ENCODE results near the gene RRAGC. TPM values are rescaled to one million over a fixed set of nuclear protein-coding genes. Genes with fewer than 3 reads are reported as not detected.

RRAGC gene, protein sequence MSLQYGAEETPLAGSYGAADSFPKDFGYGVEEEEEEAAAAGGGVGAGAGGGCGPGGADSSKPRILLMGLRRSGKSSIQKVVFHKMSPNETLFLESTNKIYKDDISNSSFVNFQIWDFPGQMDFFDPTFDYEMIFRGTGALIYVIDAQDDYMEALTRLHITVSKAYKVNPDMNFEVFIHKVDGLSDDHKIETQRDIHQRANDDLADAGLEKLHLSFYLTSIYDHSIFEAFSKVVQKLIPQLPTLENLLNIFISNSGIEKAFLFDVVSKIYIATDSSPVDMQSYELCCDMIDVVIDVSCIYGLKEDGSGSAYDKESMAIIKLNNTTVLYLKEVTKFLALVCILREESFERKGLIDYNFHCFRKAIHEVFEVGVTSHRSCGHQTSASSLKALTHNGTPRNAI
- 15.9 TPM in 2 replicates for total RNA-seq

DNA sequence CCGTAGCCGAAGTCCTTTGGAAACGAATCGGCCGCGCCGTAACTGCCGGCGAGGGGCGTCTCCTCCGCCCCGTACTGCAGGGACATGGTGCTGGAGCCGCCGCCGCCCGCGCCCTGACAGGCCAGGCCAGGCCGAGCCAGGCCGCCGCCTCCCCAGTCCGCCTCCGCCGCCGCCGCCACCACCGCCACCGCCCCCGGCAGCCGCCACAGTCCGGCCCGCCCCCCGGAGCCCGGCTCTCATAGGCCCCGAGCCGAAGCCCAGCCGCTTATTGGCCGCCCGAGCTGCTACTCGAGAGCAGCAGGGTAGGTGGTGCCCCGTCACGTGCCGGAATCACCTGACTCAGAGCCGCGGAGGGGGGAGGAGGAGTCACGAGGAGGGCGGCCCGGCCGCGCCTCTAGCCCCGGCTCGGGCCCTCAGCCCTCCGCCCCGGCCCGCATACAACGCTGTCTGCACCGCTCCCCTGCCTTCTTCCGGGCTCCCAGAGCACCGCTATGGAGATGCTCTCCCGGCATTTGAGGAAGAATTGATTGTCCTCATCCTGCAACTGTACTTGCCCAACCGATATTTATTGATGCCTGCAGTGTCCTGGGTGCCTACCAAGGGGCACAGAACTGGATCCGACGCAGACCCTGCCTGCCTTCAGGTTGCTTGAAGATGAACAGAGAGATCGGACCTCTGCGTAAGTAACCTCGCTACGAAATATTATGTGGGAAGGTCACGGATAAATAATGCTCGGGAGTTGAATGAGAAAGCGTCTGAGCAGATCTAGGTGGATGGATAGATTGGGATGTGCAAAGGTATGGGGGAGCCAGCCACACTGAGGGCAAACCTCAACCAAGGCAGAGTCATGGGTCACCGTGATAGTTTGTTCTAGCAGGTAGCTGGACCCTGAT lies at the start of gene RRAGC:
Gene RRAGC (minus strand): TSS at position 212 of the 893 bp plus-strand sequence. CDS start 126 bp downstream, at position 86.
- intact Hi-C loops (cut with micrococcal nuclease) = loop anchor here (1.0 to 5.0 kb wide), 3 partner anchors 13 to 232 kb away; partner anchors contain the start of gene MYCBP

DNA sequence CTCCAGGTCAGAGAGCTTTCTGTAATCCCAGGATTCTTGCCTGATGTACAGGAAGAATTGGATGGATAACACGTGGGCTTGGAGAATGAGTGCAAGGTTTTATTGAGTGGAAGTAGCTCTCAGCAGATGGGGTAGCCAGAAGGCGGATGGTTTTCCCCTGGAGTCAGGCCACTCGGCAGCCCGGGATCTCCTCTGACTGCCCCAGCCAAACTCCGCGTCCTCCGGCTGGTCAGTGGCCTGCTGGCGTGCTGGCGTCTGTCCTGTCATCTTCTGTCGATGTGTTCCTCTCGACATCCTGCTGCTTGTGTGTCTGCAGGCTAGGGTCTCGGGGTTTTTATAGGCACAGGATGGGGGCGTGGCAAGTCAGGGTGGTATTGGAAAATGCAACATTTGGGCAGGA lies 49.2 kb upstream of the RRAGC start:
- intact Hi-C loops (cut with micrococcal nuclease) = no loop called here

DNA sequence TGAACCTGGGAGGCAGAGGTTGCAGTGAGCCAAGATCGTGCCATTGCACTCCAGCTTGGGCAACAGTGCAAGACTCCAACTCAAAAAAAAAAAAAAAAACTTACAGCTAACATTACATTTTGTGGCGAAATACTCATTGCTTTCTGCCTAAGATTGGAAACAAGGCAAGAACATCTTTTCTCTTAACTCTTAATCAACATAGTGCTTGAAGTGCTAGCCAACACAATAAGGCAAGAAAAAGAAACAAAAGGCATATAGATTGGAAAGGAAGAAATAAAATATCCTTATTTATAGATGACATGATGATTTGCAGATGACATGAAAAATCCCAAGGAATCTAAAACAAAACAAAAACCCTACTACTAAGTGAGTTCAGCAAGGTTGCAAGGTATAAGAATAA lies 46.4 kb upstream of the RRAGC start:
- intact Hi-C loops (cut with micrococcal nuclease) = no loop called here

DNA sequence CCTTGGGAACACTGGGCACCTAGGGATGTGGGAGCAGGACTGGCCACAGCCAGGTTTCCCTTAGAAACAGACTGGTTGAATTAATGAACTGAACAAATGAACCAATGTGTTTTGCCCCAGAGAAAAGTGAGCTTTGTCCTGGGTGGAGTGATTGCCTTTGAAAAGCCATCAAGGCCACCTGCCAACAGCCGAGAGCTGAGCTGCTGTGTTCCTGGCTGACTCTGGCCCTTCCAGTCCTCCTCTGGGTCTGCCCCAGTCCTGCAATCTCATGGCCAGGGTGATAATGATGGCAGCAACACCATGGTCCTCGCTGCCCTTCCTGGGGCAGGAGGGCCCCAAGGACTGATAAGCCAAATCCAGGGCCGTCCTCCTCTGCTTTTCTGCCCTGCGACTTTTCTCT lies 40.0 kb upstream of the RRAGC start:
- intact Hi-C loops (cut with micrococcal nuclease) = no loop called here

DNA sequence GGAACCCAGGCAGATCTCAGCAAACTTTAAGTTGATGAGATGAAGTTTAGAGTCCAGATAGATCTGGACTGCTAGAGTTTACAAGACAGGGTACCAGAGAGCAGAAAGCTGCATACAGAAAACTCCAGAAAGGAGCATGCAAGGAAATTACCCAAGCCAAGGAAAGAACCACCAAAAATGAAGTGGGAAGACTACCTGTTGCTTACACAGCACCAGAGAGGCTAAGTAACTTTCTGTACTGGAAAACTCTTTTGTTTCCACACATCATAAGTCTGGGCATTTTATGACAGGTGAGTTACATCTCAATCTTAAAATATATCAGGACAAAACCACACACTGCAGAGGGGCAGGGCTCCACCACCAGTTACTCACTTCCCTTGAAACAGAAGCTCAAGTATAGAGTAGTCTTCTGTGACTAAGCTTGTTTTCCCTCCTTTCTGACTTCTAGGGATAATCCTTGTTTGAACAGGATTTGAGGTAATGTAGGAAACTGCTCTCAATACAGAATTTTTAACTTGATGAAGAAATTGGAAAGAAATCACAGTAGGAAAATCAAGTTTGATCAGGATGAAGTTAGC lies 39.2 kb upstream of the RRAGC start:
- intact Hi-C loops (cut with micrococcal nuclease) = no loop called here

DNA sequence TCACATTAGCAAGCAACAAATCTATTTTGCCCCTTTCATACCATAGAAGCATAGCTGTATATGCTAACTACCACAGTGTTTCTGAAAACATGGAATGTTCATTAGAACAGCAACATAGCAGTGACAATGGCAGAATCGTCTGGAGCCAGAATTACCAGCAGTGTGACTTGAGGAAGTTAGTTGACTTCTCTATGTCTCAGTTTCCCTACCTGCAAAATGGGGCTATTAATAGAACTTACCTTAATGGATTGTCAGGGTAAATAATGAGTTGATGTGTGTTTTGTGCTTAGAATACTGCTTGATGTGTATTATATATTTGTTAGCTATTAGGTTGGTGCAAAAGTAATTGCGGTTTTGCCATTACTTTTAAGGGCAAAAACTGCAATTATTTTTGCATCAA lies 36.6 kb upstream of the RRAGC start:
- intact Hi-C loops (cut with micrococcal nuclease) = no loop called here

DNA sequence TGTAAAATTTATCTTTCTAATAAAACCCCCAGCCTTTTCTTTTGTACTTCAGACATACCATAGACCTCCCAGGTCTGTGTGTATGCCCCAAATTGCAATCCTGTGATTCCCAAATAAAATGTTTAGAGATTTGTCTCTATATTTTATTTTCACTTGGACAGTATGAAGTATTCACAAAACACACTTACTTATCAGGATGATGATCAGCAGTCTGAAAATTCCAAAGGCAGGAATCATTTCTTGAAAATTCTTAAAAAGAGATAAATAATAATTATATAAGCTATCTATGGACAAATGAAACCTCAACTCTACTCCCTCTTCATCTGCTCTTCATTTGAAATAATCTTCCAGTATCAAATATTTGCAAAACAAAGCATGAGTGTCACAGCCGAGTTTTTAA lies 33.4 kb upstream of the RRAGC start:
- intact Hi-C loops (cut with micrococcal nuclease) = no loop called here

DNA sequence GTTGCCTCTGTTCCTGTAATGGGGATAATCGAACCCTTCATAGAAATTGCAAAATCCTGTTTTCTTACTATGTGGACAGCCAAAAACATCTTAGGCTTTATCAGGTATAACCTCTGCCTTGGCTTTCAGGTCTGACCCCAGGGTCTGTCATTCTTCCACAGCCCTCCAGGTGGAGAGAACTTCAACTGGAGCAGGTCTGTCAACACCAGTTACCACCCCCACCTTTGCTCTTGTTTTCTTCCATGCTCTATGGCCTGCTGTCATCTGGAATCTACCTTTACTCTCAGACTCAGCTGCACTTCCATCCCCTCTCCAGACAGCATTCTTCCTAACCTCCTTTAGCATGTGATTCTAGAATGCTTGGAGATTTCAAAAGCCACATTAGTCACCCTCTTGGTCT lies 32.2 kb upstream of the RRAGC start:
- intact Hi-C loops (cut with micrococcal nuclease) = no loop called here

DNA sequence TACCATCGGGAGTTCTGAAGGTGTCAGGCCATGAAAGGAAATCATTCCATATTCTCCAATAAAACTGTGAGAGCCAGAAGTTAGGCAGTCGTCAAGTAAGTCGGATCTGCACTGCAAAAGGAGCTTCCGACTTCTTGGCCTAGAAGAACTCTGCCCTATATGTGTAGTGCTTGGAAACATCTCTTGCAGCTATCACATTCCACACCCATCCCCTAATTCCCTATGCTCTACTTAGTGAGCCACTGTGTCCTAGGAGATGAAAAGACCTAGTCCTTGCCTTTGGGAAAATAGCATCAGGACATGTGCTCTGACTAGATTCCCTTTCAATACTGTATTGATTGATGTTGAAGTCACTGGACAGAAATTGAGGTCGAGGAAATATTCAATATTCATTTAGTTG lies 30.0 kb upstream of the RRAGC start:
- intact Hi-C loops (cut with micrococcal nuclease) = no loop called here

DNA sequence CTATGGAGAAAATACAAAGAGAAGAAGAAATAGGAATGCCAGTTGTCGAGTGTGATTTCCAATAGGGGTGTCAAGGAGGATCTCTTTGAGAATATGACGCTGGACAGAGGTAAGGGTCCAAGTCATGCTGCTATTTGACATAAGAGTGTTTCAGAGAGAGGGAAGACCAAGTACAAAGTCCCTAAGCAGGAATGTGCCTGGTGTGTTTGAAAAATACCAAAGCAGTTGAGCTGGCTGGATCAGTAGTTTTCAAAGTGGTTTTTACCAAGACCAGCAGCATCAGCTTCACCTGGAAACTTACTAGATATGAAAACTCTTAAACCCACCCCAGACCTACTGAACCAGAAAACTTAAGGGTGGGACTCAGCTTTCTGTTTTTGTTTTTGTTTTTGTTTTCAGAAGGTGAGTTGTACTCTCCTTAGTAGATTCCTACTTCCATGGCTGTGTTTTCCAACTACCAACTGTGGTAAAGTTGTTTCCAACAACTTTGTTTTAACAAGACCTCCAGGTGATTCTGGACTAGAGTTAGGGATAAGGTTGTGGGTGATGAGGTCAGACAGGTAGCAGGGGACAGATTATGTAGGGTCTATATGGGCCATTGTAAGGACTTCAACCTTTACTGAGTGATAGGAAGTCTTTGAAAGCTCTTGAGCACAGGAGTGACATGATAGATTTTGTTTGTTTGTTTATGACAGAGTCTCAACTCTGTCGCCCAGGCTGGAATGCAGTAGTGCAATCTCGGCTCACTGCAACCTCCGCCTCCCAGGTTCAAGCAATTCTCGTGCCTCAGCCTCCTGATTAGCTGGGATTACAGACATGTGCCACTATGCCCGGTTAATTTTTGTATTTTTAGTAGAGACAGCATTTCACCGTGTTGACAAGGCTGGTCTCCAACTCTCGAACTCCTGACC lies 29.1 kb upstream of the RRAGC start:
- intact Hi-C loops (cut with micrococcal nuclease) = no loop called here

DNA sequence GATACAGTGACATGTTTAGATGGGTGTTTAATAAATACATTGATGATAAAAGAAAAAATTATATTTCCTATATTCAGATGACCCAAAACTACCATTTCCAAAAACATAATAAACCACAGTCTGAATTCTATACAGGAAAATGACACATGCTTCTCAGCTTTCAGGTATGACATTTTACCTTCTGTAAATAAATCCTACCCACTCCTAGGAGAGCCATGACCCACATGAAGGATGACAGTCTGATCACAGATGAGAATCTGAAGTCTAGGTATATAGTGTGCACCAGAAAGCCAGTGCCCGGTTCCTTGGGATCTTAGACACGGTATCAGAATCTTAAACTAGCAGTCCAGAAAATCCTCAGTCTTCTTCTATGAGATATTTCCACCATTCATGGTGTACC lies 25.5 kb upstream of the RRAGC start:
- intact Hi-C loops (cut with micrococcal nuclease) = no loop called here

DNA sequence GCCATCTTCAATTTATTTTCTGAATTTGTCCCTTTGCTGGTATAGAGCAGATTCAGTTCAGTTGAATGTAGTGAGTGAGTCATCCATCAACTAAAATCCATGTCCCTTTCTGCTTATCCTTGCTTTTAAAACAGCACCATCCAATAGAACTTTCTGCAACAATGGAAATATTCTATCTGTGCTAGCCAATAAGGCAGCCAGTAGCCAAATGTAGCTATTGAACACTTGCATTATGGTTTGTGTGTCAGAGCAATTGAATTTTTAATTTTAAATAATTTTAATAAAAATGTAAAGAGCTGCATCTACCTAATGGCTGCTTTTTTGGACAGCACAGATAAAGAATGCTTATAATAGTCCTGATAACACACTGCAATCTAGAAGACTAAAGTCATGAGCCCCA lies 21.9 kb upstream of the RRAGC start, which contains the start of gene GJA9:
Gene GJA9 (minus strand): TSS at position 101 of the 400 bp plus-strand sequence. CDS start 5,489 bp downstream, outside the sequence.
- intact Hi-C loops (cut with micrococcal nuclease) = no loop called here

DNA sequence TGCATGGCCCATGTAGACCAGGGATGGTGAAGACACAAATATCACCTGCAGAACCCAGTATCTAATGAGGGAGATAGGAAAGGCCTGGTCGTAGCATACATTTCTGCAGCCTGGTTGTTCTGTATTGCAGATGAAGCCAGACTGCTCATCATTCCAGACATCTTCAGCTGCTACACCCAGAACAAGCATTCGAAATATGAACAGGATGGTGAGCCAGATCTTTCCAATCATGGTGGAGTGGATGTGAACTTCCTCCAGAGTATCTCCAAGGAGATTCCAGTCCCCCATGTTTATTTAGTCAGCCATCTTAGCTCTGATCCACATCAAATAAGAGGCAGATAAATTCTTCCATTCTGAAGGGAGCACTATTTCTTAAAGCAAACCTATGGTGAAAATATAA lies 16.2 kb upstream of the RRAGC start:
- intact Hi-C loops (cut with micrococcal nuclease) = no loop called here

DNA sequence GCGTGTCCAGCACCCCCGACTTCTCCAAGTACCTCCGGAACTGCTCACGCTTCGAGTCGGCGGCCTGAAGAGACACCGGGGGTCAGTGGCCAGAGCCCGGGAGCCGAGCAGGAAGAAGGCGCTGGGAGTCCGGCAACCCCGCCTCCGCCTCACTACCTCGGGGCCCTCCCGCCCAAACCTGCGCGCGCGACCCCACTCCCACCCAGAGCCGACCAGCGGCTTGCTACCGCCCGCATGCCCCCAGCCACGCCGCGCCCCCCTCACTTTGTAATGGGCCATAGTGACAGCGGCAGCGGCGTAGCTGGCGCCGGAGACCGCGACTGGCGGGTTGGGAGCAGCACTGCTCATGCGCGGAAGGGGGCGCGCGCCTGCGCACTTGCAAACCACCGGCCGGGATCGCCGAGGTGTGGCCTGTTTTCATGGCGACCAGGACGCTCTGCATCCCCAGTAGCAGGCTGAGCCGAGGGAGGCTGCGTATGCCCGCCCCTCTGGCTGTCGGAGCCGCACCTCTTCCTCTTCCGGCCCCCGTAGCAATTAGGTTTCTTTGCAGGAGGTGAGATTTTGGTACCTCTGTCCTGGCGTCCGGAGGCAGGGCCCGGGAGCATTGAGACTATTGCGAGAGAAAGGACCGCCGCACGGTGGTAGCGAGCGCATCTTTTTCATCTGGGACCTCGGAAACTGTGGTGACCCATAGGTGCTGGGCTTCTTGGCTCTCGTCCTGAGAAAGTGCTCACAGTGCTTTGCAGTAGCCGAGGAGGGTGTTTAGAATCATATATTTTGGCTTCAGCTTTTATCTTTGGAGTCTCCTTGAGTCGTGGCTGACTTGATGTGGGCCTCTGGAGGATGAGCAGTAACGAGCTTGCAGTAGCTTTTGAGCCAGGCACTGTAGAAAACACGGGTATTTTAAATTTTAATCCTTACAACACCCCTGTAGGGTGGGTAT lies 13.7 kb upstream of the RRAGC start, which contains the start of gene MYCBP:
Gene MYCBP (minus strand): TSS at position 322 of the 943 bp plus-strand sequence. CDS start 43 bp downstream, at position 279.
- intact Hi-C loops (cut with micrococcal nuclease) = loop anchor here (1.0 to 2.0 kb wide), 3 partner anchors 14 to 154 kb away; partner anchors contain the start of genes AKIRIN1, NDUFS5 and RRAGC

DNA sequence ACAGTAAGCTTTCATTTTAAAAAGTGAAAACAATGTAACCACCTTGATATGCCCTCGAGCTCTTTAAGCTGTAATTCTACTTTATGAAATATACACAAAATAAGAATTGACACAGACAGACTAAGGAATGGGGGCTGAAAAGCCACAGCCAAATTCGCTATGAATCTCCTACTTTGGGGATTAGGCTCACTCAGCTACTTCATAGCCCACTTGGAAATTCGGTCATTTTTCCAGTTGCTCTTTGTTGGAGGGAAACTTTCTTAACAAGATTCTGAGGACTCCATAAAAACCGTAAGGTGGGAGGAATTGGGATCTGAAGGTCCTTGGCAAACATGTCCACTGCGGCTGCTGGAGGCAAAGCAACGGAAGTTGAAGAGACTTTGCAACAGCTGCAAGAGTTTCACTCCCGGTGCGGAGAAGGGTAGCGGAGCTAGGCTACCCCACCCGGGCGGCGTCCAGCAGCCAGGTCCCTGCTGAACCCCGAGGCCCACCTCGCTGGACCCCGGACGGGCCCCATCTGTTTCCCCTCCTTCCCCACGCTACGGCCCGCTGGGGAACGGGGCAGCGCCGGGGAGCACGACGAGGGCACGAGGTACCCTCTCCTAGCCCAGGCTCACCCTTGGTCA lies 12.9 kb upstream of the RRAGC start:
- intact Hi-C loops (cut with micrococcal nuclease) = loop anchor here (1.0 to 2.0 kb wide), 3 partner anchors 13 to 154 kb away; partner anchors contain the start of genes AKIRIN1, NDUFS5 and RRAGC

DNA sequence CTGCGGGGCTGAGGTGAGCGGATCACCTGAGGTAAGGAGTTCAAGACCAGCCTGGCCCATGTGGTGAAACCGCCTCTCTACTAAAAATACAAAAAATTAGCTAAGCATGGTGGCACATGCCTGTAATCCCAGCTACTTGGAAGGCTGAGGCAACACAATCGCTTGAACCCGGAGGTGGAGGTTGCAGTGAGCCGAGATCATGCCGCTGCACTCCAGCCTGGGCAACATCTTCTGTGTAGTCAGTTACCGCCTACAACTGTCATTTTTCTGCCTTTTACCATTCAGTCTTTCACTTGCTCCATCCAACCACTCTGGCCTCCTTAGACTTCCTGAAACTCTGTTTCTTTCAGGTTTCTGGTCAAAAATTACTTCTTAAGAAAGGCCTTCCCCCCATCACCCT lies 11.4 kb upstream of the RRAGC start:
- intact Hi-C loops (cut with micrococcal nuclease) = no loop called here

DNA sequence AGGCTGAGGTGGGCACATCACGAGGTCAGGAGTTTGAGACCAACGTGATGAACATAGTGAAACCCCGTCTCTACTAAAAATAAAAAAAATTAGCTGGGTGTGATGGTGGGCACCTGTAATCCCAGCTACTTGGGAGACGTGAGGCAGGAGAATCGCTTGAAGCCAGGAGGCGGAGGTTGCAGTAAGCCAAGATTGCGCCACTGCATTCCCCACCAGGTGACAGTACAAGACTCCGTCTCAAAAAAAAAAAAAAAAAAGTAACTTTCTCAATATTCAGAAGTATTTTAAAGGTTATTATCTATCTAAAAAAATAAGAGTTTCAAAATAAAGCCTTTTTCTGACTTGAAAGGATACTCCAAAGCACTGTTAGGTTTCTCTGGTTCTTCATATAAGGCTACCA lies 7.6 kb upstream of the RRAGC start:
- intact Hi-C loops (cut with micrococcal nuclease) = no loop called here

DNA sequence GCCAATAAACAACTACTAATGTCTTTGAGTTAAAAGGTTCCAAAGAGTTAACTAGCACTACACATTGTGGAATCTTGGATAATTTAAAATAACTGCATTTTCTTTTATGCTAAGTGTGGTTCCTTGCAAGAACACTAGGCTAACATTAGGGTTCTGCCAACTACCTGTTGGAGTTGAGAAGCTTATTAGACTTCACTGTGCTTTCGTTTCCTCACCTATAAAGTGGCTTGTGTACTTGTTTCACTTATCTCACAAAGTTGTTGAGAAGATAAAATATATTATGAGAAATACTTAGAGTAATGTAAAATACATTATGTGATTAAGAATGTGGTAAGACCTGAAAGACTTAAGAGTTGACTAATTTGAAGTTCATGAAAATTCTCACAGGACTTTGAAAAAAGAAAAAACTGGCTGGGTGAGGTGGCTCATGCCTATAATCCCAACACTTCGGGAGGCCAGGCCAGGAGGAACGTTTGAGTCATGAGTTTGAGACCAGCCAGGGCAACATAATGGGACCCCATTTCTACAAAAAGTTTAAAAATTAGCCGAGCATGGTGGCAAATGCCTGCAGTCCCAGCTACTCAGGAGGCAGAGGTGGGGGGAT lies 5.6 kb upstream of the RRAGC start:
- intact Hi-C loops (cut with micrococcal nuclease) = no loop called here

DNA sequence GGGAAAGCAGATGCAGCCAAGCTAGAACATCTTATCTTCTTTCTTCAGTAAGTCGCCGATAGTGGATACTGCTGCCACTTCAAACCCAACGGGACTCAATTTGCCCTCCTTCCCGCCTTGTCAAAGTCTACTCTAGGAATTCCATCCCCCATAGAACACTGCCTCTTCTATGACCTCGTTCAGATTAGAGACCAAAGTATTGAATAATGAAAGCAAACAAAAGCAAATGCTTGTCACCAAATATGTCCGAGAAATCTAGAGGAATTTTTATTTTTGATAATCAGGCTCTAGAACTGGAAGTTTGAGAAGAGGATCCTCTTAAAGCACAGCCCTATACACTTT lies 853 bp upstream of the RRAGC start:
- intact Hi-C loops (cut with micrococcal nuclease) = no loop called here
